Natural killer cell (primary cell): ENCODE measurements around the gene NLK. TPM values are rescaled to one million over a fixed set of nuclear protein-coding genes. Genes with fewer than 3 reads are reported as not detected.

Experiments used
- ATAC-seq, 3 donors: fragments of 150-1000 bp in 2 of 3; fragments of 200-7000 bp in 1 of 3; cut with Tn5 transposase; 1 replicate in 1 of 3; 2 replicates in 2 of 3; pipeline ENCODE4 v1.10.0; 2021; ENCODE audit warnings: mild to moderate bottlenecking in 2 of 3, moderate library complexity in 2 of 3
- DNase-seq, 2 donors: peaks; one replicate each; pipeline versions ENCODE4 v3.0.0 to v3.0.0-alpha.2; 2013 to 2021; ENCODE audit warnings: mixed read lengths in 1 of 2
- H3K27ac ChIP-seq: one replicate; pipeline ENCODE4 v1.5.1; 2013; ENCODE audit warnings: mild to moderate bottlenecking, low read length
- H3K27me3 ChIP-seq: one replicate; pipeline ENCODE4 v1.6.1; 2013; ENCODE audit warnings: low read length; ENCODE audit not compliant: control insufficient read depth, insufficient read depth
- H3K36me3 ChIP-seq: one replicate; pipeline ENCODE4 v1.6.1; 2013; ENCODE audit warnings: low read length; ENCODE audit not compliant: control insufficient read depth, insufficient read depth
- H3K4me1 ChIP-seq: one replicate; pipeline ENCODE4 v1.6.1; 2013; ENCODE audit warnings: low read length; ENCODE audit not compliant: control insufficient read depth, insufficient read depth
- H3K4me3 ChIP-seq: one replicate; pipeline ENCODE4 v1.5.1; 2013; ENCODE audit warnings: low read length
- H3K9me3 ChIP-seq: one replicate; pipeline ENCODE4 v1.6.1; 2013; ENCODE audit warnings: low read length; ENCODE audit not compliant: control insufficient read depth, insufficient read depth
- H3K27ac Mint-ChIP-seq, 2 donors: one replicate each; pipeline ENCODE4 v1.8.0; 2022; ENCODE audit warnings: mild to moderate bottlenecking in 2 of 2, mixed read lengths in 2 of 2, moderate library complexity in 1 of 2
- H3K27me3 Mint-ChIP-seq, 2 donors: one replicate each; pipeline ENCODE4 v1.8.0; 2022; ENCODE audit warnings: low read depth in 2 of 2, mixed read lengths in 2 of 2
- H3K36me3 Mint-ChIP-seq: one replicate; pipeline ENCODE4 v1.8.0; 2022; ENCODE audit warnings: mixed read lengths
- H3K4me1 Mint-ChIP-seq, 2 donors: one replicate each; pipeline ENCODE4 v1.8.0; 2022; ENCODE audit warnings: mixed read lengths in 2 of 2
- H3K4me3 Mint-ChIP-seq: one replicate; pipeline ENCODE4 v1.8.0; 2022; ENCODE audit warnings: mild to moderate bottlenecking, moderate library complexity, mixed read lengths
- H3K9me3 Mint-ChIP-seq, 2 donors: one replicate each; pipeline ENCODE4 v1.8.0; 2022; ENCODE audit warnings: mixed read lengths in 2 of 2
- WGBS: methylation state at CpG from one replicate; pipeline ENCODE4 v1.1.7; 2013; ENCODE audit warnings: missing lambda C conversion rate; ENCODE audit not compliant: insufficient coverage; 5-methylcytosine and 5-hydroxymethylcytosine counted together
- intact Hi-C: fragments of 100-400 bp; cut with micrococcal nuclease; formaldehyde crosslinking; loops from one replicate; pipeline ENCODE4 v1.14.2; 2022
- total RNA-seq, 4 donors: library from RNA; stranded (reverse); fragments of 120-200 nt in 1 of 4; gene quantifications; one replicate each; pipeline versions ENCODE4 v1.2.3 to v1.2.4, GENCODE V29; 2013 to 2022
- TF ChIP-seq, protein P1 (sequence below): fragments of 200-600 bp; IDR thresholded peaks from one replicate; pipeline ENCODE4 v1.8.0; 2022; ENCODE audit warnings: antibody characterized with exemption

The NLK gene
- total RNA-seq, 3 donors from 2014 or later (not counting 1 experiment from before 2014, with no cell fraction given) = 18.3 to 35.6 (median 20.8) TPM

DNA sequence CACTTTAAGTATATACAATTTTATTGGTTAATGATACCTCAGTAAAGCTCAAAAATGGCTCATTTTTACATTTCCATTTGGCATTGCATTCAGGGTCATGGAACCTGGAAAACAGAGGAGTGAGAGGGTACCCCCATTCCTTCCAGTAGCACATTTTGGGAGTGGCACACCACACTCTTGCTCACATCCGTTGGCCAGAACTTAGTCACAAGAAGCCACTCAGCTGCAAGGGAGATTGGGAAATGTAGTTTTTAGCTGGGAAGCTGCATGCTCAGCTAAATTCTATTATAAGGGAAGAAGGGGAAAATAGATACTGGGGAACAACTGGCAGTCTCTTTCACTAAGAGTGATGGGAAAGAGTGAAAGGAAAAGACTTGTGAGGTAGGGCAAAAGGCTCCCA lies 174.1 kb downstream of the NLK start:
- no peak overlapping the region for H3K4me3 ChIP-seq
- no peaks in the 10 kb centered on the region for H3K27me3 ChIP-seq
- peaks cover 7 to 9% of the 10 kb centered on the region in 2 donors for H3K27me3 Mint-ChIP-seq
- DNase-seq = no peak
- no peak overlapping the region for H3K4me3 Mint-ChIP-seq
- no peaks in the 10 kb centered on the region for H3K4me1 ChIP-seq
- TF ChIP-seq, protein P1, sequence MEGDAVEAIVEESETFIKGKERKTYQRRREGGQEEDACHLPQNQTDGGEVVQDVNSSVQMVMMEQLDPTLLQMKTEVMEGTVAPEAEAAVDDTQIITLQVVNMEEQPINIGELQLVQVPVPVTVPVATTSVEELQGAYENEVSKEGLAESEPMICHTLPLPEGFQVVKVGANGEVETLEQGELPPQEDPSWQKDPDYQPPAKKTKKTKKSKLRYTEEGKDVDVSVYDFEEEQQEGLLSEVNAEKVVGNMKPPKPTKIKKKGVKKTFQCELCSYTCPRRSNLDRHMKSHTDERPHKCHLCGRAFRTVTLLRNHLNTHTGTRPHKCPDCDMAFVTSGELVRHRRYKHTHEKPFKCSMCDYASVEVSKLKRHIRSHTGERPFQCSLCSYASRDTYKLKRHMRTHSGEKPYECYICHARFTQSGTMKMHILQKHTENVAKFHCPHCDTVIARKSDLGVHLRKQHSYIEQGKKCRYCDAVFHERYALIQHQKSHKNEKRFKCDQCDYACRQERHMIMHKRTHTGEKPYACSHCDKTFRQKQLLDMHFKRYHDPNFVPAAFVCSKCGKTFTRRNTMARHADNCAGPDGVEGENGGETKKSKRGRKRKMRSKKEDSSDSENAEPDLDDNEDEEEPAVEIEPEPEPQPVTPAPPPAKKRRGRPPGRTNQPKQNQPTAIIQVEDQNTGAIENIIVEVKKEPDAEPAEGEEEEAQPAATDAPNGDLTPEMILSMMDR = no peak
- peaks cover 5% of the 10 kb centered on the region in 2 donors for H3K4me1 Mint-ChIP-seq
- no peak overlapping the region for H3K27ac Mint-ChIP-seq
- no peaks in the 10 kb centered on the region for H3K9me3 ChIP-seq
- ATAC-seq = no peak
- no peaks in the 10 kb centered on the region for H3K36me3 ChIP-seq
- intact Hi-C loops = no loop called here
- H3K27ac ChIP-seq = no peak overlapping the region
- WGBS = 0% methylated on average over 1 of the region's 1 CpG
- H3K36me3 Mint-ChIP-seq = no peaks in the 10 kb centered on the region
- no peaks in the 10 kb centered on the region for H3K9me3 Mint-ChIP-seq

DNA sequence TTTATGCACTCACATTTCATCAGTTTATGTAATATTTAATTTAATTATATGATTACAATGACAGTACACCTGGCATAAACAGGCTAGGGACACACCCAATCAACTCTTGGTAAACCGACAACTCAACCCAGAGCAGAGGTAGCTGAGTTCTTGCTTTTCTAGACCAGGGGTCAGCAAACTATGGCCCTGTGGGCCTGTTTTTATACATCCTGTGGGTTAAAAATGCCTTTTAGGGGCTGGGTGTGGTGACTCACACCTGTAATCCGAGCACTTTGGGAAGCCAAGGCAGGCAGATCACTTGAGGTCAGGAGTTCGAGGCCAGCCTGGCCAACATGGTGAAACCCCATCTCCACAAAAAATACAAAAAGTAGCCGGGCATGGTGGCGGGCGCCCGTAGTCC lies 177.3 kb downstream of the NLK start:
- Histone ChIP-seq H3K9me3 (no peaks in the 10 kb centered on the region), H3K36me3 (no peaks in the 10 kb centered on the region), H3K27me3 (no peaks in the 10 kb centered on the region), H3K27ac (no peak overlapping the region), H3K4me1 (no peaks in the 10 kb centered on the region), H3K4me3 (no peak overlapping the region)
- Mint-ChIP-seq H3K27me3 (peaks cover 0 to 2% of the 10 kb centered on the region in 2 donors), H3K4me3 (no peak overlapping the region), H3K27ac (no peak overlapping the region), H3K36me3 (no peaks in the 10 kb centered on the region), H3K9me3 (no peaks in the 10 kb centered on the region), H3K4me1 (peaks cover 5% of the 10 kb centered on the region in 2 donors)
- intact Hi-C loops = no loop called here
- ATAC-seq (no peak), DNase-seq (no peak)
- WGBS = 89% methylated on average over 3 of the region's 7 CpGs
- TF ChIP-seq, protein P1 = no peak

DNA sequence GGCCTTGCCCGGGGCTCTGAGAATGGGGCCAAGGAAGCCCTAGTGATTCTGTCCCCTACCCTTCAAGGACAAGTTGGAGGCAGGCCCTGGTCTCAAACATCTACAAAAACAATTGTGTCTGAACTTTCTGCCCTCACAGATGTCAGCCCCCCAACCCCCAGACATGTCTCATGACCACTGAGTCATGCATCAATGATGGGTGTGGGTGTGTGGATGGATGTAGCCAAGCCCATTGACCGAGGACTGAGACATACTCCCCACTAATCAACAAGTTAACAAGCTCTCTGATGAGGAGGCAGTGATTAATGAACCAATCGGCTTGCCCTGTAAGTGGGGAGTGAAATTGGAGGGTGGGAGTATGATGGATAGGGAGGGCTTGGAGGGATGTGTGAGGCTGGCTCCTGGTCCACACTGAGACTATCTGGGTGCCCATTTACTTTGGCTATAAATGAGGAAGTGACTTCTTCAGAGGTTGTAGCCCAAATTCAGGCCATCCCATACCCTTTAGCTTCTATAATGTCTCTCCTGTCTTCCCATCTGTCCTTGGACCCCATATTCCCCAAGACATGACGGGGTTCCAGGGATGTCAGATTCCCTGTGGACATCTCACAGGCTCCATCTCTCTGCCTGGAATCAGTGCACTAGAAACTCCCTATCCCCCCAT lies 179.4 kb downstream of the NLK start:
- no peak overlapping the region for H3K27ac ChIP-seq
- TF ChIP-seq, protein P1 = no peak
- H3K27me3 ChIP-seq = peaks cover 6% of the 10 kb centered on the region
- H3K4me3 Mint-ChIP-seq = no peak overlapping the region
- WGBS = 80% methylated on average over 3 of the region's 4 CpGs
- H3K4me3 ChIP-seq = no peak overlapping the region
- no peaks in the 10 kb centered on the region for H3K36me3 ChIP-seq
- DNase-seq = no peak
- peaks cover under 1% of the 10 kb centered on the region for H3K4me1 ChIP-seq
- H3K9me3 ChIP-seq = no peaks in the 10 kb centered on the region
- H3K27ac Mint-ChIP-seq = no peak overlapping the region
- no peak for ATAC-seq
- no peaks in the 10 kb centered on the region for H3K4me1 Mint-ChIP-seq
- peaks cover 0 to 10% of the 10 kb centered on the region in 2 donors for H3K27me3 Mint-ChIP-seq
- no peaks in the 10 kb centered on the region for H3K9me3 Mint-ChIP-seq
- intact Hi-C loops = no loop called here
- no peaks in the 10 kb centered on the region for H3K36me3 Mint-ChIP-seq

DNA sequence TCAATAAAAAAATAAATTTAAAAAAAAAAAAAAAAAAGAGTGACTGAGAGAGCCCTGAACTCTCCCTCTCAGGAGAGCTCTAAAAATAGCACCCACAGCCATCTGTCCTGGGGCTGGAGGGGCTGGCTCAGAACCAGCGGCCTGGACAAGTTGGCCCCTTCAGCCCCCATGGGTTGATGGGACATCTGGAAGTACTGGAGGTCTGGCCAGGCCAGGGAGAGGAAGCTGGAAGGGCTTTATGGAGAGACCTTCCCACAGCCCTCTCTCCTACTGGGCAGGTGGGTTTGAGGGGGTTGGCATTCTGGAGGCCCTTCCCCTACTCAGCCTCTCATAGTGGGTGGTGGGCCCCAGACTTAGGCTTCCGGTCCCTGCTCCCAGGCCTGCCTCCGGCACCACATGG lies 182.8 kb downstream of the NLK start:
- Mint-ChIP-seq H3K36me3 (no peaks in the 10 kb centered on the region), H3K27me3 (peaks cover 24 to 29% of the 10 kb centered on the region in 2 donors), H3K4me1 (peaks cover 5 to 12% of the 10 kb centered on the region in 2 donors), H3K9me3 (no peaks in the 10 kb centered on the region), H3K27ac (no peak overlapping the region), H3K4me3 (no peak overlapping the region)
- H3K9me3 ChIP-seq = no peaks in the 10 kb centered on the region
- DNase-seq = no peak
- 96% methylated on average over 3 of the region's 3 CpGs for WGBS
- peaks cover 14% of the 10 kb centered on the region for H3K4me1 ChIP-seq
- intact Hi-C loops = no loop called here
- no peak overlapping the region for H3K27ac ChIP-seq
- no peaks in the 10 kb centered on the region for H3K36me3 ChIP-seq
- H3K4me3 ChIP-seq = no peak overlapping the region
- ATAC-seq = no peak
- peaks cover 20% of the 10 kb centered on the region for H3K27me3 ChIP-seq
- TF ChIP-seq, protein P1 = no peak
